Skeletal muscle tissue (tissue), 4 donors: ENCODE measurements around the gene PGLYRP1. TPM values are rescaled to one million over a fixed set of nuclear protein-coding genes. Genes with fewer than 3 reads are reported as not detected.

Source experiments
- H3K27ac ChIP-seq: one replicate; pipeline ENCODE4 v1.7.0; 2013; ENCODE audit warnings: mild to moderate bottlenecking, low read depth, low read length, inconsistent platforms
- H3K27me3 ChIP-seq, 3 donors: one replicate each; pipeline ENCODE4 v1.7.0; 2013; ENCODE audit warnings: low read length in 3 of 3; ENCODE audit not compliant: control insufficient read depth in 3 of 3, insufficient read depth in 3 of 3
- H3K36me3 ChIP-seq, 3 donors: one replicate each; pipeline ENCODE4 v1.7.0; 2013; ENCODE audit warnings: low read length in 3 of 3; ENCODE audit not compliant: control insufficient read depth in 3 of 3, insufficient read depth in 3 of 3
- H3K4me1 ChIP-seq, 3 donors: one replicate each; pipeline ENCODE4 v1.7.0; 2013; ENCODE audit warnings: low read length in 3 of 3, mild to moderate bottlenecking in 3 of 3; ENCODE audit not compliant: control insufficient read depth in 3 of 3, insufficient read depth in 3 of 3
- H3K4me3 ChIP-seq, 3 donors: one replicate each; pipeline ENCODE4 v1.7.0; 2013; ENCODE audit warnings: low read length in 3 of 3
- H3K9ac ChIP-seq, 3 donors: one replicate each; pipeline ENCODE4 v1.7.0; 2013; ENCODE audit warnings: low read length in 3 of 3, mild to moderate bottlenecking in 3 of 3, moderate library complexity in 2 of 3, low read depth in 1 of 3
- H3K9me3 ChIP-seq, 3 donors: one replicate each; pipeline ENCODE4 v1.7.0; 2013; ENCODE audit warnings: low read length in 3 of 3; ENCODE audit not compliant: control insufficient read depth in 3 of 3
- total RNA-seq: library from RNA; depleted of rRNA; stranded (reverse); fragments of >200 nt; gene quantifications from one replicate; pipeline ENCODE4 v1.2.3, GENCODE V29; 2014
- donor health status: Osteomylitis.

Gene PGLYRP1
- 2.1 TPM for total RNA-seq

- no peaks in the 10 kb centered on the region for H3K36me3 ChIP-seq
- H3K9ac ChIP-seq: no peak within 1 kb of the TSS
- no peaks in the 10 kb centered on the region for H3K4me1 ChIP-seq
- no peaks in the 10 kb centered on the region for H3K9me3 ChIP-seq
- no peak within 1 kb of the TSS for H3K4me3 ChIP-seq
- H3K27me3 ChIP-seq: peaks cover 31 to 51% (median 40%) of the 10 kb centered on the region in 3 donors
- no peak within 1 kb of the TSS for H3K27ac ChIP-seq
These were observed at the start of gene PGLYRP1 for GRCh38 chr19:46022431-46023310. Gene PGLYRP1, minus strand, starts transcription at chr19:46023053. Its CDS starts 32 bp downstream, at chr19:46023021.

GRCh38 chr19:46069806-46070341 lies 47.0 kb upstream of the PGLYRP1 start:
- H3K4me1 ChIP-seq: peaks cover 0 to 3% (median 0%) of the 10 kb centered on the region in 3 donors
- H3K9me3 ChIP-seq: no peaks in the 10 kb centered on the region
- peaks cover 26 to 46% (median 37%) of the 10 kb centered on the region in 3 donors for H3K27me3 ChIP-seq
- no peaks in the 10 kb centered on the region for H3K36me3 ChIP-seq
- H3K4me3 ChIP-seq: no peak overlapping the region
- H3K27ac ChIP-seq: no peak overlapping the region
- no peak overlapping the region for H3K9ac ChIP-seq

GRCh38 chr19:46068345-46069258 lies 45.7 kb upstream of the PGLYRP1 start:
- peaks cover 23 to 43% (median 34%) of the 10 kb centered on the region in 3 donors for H3K27me3 ChIP-seq
- no peak overlapping the region for H3K9ac ChIP-seq

GRCh38 chr19:46067691-46068090 lies 44.8 kb upstream of the PGLYRP1 start:
- no peak overlapping the region for H3K9ac ChIP-seq
- H3K4me3 ChIP-seq: no peak overlapping the region
- H3K36me3 ChIP-seq: no peaks in the 10 kb centered on the region
- peaks cover 18 to 43% (median 31%) of the 10 kb centered on the region in 3 donors for H3K27me3 ChIP-seq
- H3K27ac ChIP-seq: no peak overlapping the region
- H3K4me1 ChIP-seq: no peaks in the 10 kb centered on the region
- no peaks in the 10 kb centered on the region for H3K9me3 ChIP-seq

More at GRCh38 chr19:46068345-46069258, 45.7 kb upstream of the PGLYRP1 start:
- Histone ChIP-seq H3K4me1 (peaks cover 0 to 3% (median 0%) of the 10 kb centered on the region in 3 donors), H3K27ac (no peak overlapping the region), H3K4me3 (no peak overlapping the region), H3K36me3 (no peaks in the 10 kb centered on the region), H3K9me3 (no peaks in the 10 kb centered on the region)

GRCh38 chr19:46066471-46066870 lies 43.6 kb upstream of the PGLYRP1 start:
- Histone ChIP-seq H3K36me3 (no peaks in the 10 kb centered on the region), H3K4me1 (no peaks in the 10 kb centered on the region), H3K9ac (no peak overlapping the region), H3K9me3 (no peaks in the 10 kb centered on the region), H3K4me3 (no peak overlapping the region), H3K27me3 (peaks cover 18 to 37% (median 30%) of the 10 kb centered on the region in 3 donors), H3K27ac (no peak overlapping the region)

- Histone ChIP-seq H3K36me3 (no peaks in the 10 kb centered on the region), H3K9ac (no peak overlapping the region), H3K4me3 (no peak overlapping the region), H3K4me1 (no peaks in the 10 kb centered on the region), H3K27me3 (peaks cover 18 to 29% (median 23%) of the 10 kb centered on the region in 3 donors), H3K27ac (no peak overlapping the region), H3K9me3 (peaks cover 0 to 2% (median 0%) of the 10 kb centered on the region in 3 donors)
These were observed 42.7 kb upstream of the PGLYRP1 start for GRCh38 chr19:46065486-46066071.

GRCh38 chr19:46063201-46063600 lies 40.3 kb upstream of the PGLYRP1 start:
- Histone ChIP-seq H3K9me3 (peaks cover 0 to 6% (median 0%) of the 10 kb centered on the region in 3 donors), H3K27ac (no peak overlapping the region), H3K4me3 (no peak overlapping the region), H3K4me1 (no peaks in the 10 kb centered on the region), H3K27me3 (peaks cover 11 to 26% (median 20%) of the 10 kb centered on the region in 3 donors), H3K9ac (no peak overlapping the region), H3K36me3 (no peaks in the 10 kb centered on the region)

- no peaks in the 10 kb centered on the region for H3K4me1 ChIP-seq
- no peaks in the 10 kb centered on the region for H3K36me3 ChIP-seq
- H3K27me3 ChIP-seq: peaks cover 9 to 16% (median 14%) of the 10 kb centered on the region in 3 donors
- H3K9ac ChIP-seq: no peak overlapping the region
- H3K27ac ChIP-seq: no peak overlapping the region
- peaks cover 0 to 6% (median 0%) of the 10 kb centered on the region in 3 donors for H3K9me3 ChIP-seq
- no peak overlapping the region for H3K4me3 ChIP-seq
These were observed 37.2 kb upstream of the PGLYRP1 start for GRCh38 chr19:46060012-46060411.

- Histone ChIP-seq H3K9me3 (peaks cover 0 to 6% (median 0%) of the 10 kb centered on the region in 3 donors), H3K27me3 (peaks cover 11 to 16% (median 14%) of the 10 kb centered on the region in 3 donors), H3K36me3 (no peaks in the 10 kb centered on the region), H3K4me3 (no peak overlapping the region), H3K27ac (no peak overlapping the region), H3K4me1 (no peaks in the 10 kb centered on the region), H3K9ac (no peak overlapping the region)
These were observed 35.9 kb upstream of the PGLYRP1 start for GRCh38 chr19:46058778-46059177.
